Upper lobe of right lung (tissue), 1 donor: ENCODE measurements around the gene ITGAD. TPM values are rescaled to one million over a fixed set of nuclear protein-coding genes. Genes with fewer than 3 reads are reported as not detected.
"Not testable (repeated sequence)": the region's sequence is repeated elsewhere in the genome, so short reads cannot be mapped to it uniquely, and the experiment has no call there.

Experiments
- ATAC-seq: fragments of 200-7000 bp; cut with Tn5 transposase; one replicate; pipeline ENCODE4 v1.9.1; 2020; ENCODE audit warnings: mild to moderate bottlenecking, moderate library complexity
- DNase-seq: peaks from one replicate; pipeline ENCODE4 v3.0.0-alpha.2; 2020
- H3K27ac ChIP-seq: fragments of 200-600 bp; one replicate; pipeline ENCODE4 v1.8.0; 2022
- H3K27me3 ChIP-seq: fragments of 200-600 bp; one replicate; pipeline ENCODE4 v1.8.0; 2022; ENCODE audit warnings: mild to moderate bottlenecking
- H3K36me3 ChIP-seq: fragments of 200-600 bp; one replicate; pipeline ENCODE4 v1.8.0; 2022
- H3K4me1 ChIP-seq: fragments of 200-600 bp; one replicate; pipeline ENCODE4 v1.8.0; 2022
- H3K4me3 ChIP-seq: fragments of 200-600 bp; one replicate; pipeline ENCODE4 v1.8.0; 2022; ENCODE audit warnings: mild to moderate bottlenecking
- H3K9me3 ChIP-seq: fragments of 200-600 bp; one replicate; pipeline ENCODE4 v1.8.0; 2022
- intact Hi-C: fragments of 100-400 bp; cut with DNase I; formaldehyde crosslinking; loops from one replicate; pipeline ENCODE4 v1.11.0; 2022
- total RNA-seq: library from RNA; stranded (reverse); fragmentation: NEBNext Ultra II Directional; extraction: Animal tissue kit (Norgen Biotek cat#: 25700); gene quantifications from one replicate; pipeline ENCODE4 v1.2.1, GENCODE V29; 2021
- TF ChIP-seq, protein P1 (sequence below): fragments of 200-600 bp; IDR thresholded peaks from one replicate; pipeline ENCODE4 v1.8.0; 2022; ENCODE audit warnings: antibody characterized with exemption
- donor health status: DM: no; HTN: yes; CAD: no; lungs with severe emphysema.

The ITGAD gene
- total RNA-seq, 1 donor from 2014 or later, result 0.20 TPM

DNA sequence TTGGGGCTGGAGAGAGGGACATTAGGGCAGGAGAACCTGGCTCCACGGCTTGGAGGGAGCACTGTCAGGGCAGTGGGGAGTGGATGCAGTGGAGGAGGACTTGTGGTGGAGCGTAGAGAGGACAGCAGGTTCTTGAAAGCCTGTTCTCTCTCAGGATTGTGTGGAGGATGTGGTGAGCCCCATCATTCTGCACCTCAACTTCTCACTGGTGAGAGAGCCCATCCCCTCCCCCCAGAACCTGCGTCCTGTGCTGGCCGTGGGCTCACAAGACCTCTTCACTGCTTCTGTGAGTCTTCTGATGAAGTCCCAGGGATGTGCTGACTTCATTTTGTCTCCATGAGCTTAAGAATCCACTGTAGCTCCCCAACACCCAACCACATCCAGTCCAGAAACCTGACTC is 21.6 kb downstream of the ITGAD start:
- H3K9me3 ChIP-seq, result no peaks in the 10 kb centered on the region
- intact Hi-C loops, result no loop called here
- H3K36me3 ChIP-seq, result no peaks in the 10 kb centered on the region
- no peaks in the 10 kb centered on the region for H3K27me3 ChIP-seq
- DNase-seq (no peak), ATAC-seq (peak; percentile 33)
- TF ChIP-seq, protein P1, sequence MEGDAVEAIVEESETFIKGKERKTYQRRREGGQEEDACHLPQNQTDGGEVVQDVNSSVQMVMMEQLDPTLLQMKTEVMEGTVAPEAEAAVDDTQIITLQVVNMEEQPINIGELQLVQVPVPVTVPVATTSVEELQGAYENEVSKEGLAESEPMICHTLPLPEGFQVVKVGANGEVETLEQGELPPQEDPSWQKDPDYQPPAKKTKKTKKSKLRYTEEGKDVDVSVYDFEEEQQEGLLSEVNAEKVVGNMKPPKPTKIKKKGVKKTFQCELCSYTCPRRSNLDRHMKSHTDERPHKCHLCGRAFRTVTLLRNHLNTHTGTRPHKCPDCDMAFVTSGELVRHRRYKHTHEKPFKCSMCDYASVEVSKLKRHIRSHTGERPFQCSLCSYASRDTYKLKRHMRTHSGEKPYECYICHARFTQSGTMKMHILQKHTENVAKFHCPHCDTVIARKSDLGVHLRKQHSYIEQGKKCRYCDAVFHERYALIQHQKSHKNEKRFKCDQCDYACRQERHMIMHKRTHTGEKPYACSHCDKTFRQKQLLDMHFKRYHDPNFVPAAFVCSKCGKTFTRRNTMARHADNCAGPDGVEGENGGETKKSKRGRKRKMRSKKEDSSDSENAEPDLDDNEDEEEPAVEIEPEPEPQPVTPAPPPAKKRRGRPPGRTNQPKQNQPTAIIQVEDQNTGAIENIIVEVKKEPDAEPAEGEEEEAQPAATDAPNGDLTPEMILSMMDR, result no peak
- H3K4me1 ChIP-seq, result no peaks in the 10 kb centered on the region
- H3K27ac ChIP-seq, result no peak overlapping the region
- H3K4me3 ChIP-seq, result no peak overlapping the region

DNA sequence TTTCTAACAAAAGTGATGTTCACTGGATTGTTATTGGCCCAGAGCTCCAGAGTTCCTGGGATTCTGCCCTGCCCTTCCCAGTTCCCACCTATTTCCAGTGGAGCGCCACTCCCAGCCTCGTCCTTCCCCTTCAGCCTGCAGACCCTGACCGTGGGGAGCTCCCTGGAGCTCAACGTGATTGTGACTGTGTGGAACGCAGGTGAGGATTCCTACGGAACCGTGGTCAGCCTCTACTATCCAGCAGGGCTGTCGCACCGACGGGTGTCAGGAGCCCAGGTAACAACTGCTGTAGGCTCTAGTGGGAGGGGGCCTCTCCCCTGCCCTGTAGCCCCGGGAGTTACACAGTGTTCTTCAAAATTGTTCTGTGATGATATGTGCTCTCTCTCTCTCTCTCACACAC is 23.2 kb downstream of the ITGAD start:
- intact Hi-C loops, result no loop called here
- Histone ChIP-seq H3K4me3 (no peak overlapping the region), H3K36me3 (no peaks in the 10 kb centered on the region), H3K9me3 (no peaks in the 10 kb centered on the region), H3K27me3 (no peaks in the 10 kb centered on the region), H3K27ac (no peak overlapping the region), H3K4me1 (no peaks in the 10 kb centered on the region)
- no peak for ATAC-seq
- TF ChIP-seq, protein P1, result no peak
- DNase-seq, result no peak

DNA sequence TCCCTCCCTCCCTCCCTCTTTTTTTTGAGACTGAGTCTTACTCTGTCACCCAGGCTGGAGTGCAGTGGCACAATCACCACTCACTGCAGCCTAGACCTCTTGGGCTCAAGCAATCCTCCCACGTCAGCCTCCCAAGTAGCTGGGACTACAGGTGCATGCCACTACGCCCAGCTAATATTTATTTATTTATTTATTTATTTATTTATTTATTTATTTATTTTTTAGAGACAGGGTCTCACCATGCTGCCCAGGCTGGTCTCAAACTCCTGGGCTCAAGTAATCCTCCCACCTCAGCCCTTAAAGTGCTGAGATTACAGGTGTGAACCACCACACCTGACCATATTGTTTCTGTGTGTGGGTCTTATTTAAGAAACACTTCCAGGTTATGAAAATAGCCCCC is 23.9 kb downstream of the ITGAD start:
- H3K9me3 ChIP-seq, H3K27me3 ChIP-seq, H3K4me3 ChIP-seq, H3K27ac ChIP-seq, H3K36me3 ChIP-seq, intact Hi-C loops, DNase-seq, ATAC-seq, H3K4me1 ChIP-seq: not testable (repeated sequence)

DNA sequence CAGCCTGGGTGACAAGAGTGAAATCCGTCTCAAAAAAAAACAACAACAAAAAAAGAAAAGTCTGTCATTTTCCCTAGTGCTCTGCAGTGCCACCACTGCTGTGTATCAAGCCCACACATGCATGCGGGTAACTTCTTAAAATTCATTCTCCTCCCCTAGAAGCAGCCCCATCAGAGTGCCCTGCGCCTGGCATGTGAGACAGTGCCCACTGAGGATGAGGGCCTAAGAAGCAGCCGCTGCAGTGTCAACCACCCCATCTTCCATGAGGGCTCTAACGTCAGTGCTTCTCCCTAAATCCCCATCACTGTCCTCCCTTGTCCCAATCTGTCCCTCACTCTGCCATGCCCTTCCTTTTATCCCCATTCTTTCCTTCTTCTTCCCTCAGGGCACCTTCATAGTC is 24.8 kb downstream of the ITGAD start:
- no peak for ATAC-seq
- H3K9me3 ChIP-seq, result no peaks in the 10 kb centered on the region
- no peaks in the 10 kb centered on the region for H3K4me1 ChIP-seq
- no peak for DNase-seq
- H3K27me3 ChIP-seq, result no peaks in the 10 kb centered on the region
- TF ChIP-seq, protein P1, result no peak
- no peak overlapping the region for H3K4me3 ChIP-seq
- H3K27ac ChIP-seq, result no peak overlapping the region
- intact Hi-C loops, result no loop called here
- H3K36me3 ChIP-seq, result no peaks in the 10 kb centered on the region

DNA sequence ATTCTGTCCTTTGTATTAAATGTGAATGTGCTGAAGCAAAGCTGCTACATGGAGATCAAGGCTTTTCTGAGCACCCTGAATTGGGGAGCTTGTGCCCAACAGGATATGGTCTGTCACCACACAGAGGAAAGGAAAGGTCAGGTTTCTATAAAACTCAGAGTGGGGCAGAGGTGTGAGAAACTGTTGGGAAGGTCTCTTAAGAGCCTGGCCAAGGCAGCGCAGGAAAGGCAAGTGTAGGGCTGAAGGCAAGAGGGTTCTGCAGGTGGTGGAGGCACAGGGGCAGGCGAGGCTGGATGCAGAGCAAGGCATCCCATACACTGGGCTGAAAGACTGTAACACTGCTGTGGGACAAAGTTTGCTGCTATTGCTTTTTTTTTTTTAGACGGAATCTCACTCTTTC is 26.9 kb downstream of the ITGAD start:
- TF ChIP-seq, protein P1, result no peak
- no peaks in the 10 kb centered on the region for H3K36me3 ChIP-seq
- no peaks in the 10 kb centered on the region for H3K27me3 ChIP-seq
- DNase-seq (no peak), ATAC-seq (no peak)
- intact Hi-C loops, result no loop called here
- H3K9me3 ChIP-seq, result no peaks in the 10 kb centered on the region
- no peak overlapping the region for H3K27ac ChIP-seq
- no peak overlapping the region for H3K4me3 ChIP-seq
- H3K4me1 ChIP-seq, result no peaks in the 10 kb centered on the region

DNA sequence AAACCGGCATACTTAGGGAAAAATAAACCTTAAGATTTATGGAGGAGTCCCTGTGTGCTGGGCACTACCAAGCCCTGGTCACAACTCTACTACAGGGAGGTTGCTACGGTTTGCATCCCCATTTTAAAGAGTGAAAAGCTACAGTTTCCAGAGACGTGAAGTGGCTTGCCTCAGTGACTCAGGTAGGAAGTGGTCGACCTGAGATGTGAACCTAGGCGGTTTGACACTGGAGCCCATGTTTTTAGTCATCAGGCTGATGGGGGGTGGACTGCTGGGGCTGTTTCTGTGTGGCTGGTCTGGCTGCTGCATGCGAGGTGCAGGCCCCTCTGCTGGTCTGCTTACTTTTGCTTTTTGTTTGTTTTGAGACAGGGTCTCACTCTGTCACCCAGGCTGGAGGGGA is 28.5 kb downstream of the ITGAD start:
- H3K27ac ChIP-seq, result no peak overlapping the region
- no peaks in the 10 kb centered on the region for H3K4me1 ChIP-seq
- no peaks in the 10 kb centered on the region for H3K27me3 ChIP-seq
- peak; percentile 21 for DNase-seq
- no peaks in the 10 kb centered on the region for H3K9me3 ChIP-seq
- H3K36me3 ChIP-seq, result no peaks in the 10 kb centered on the region
- TF ChIP-seq, protein P1, result no peak
- ATAC-seq, result peak; percentile 32
- intact Hi-C loops, result no loop called here
- no peak overlapping the region for H3K4me3 ChIP-seq
